Rectal smooth muscle tissue (tissue), 1 donor: ENCODE results near the gene OR52M1.
"Not testable (repeated sequence)": the region's sequence is repeated elsewhere in the genome, so short reads cannot be mapped to it uniquely, and the experiment has no call there.

Experiments
- H3K27ac ChIP-seq: one replicate; pipeline ENCODE4 v1.7.0; 2013; ENCODE audit warnings: low read depth, low read length, inconsistent platforms
- H3K27me3 ChIP-seq: one replicate; pipeline ENCODE4 v1.7.0; 2013; ENCODE audit warnings: low read length; ENCODE audit not compliant: control insufficient read depth, insufficient read depth
- H3K36me3 ChIP-seq: one replicate; pipeline ENCODE4 v1.7.0; 2013; ENCODE audit warnings: low read length; ENCODE audit not compliant: control insufficient read depth, insufficient read depth
- H3K4me1 ChIP-seq: one replicate; pipeline ENCODE4 v1.7.0; 2013; ENCODE audit warnings: low read length; ENCODE audit not compliant: control insufficient read depth, insufficient read depth
- H3K4me3 ChIP-seq: one replicate; pipeline ENCODE4 v1.7.0; 2013; ENCODE audit warnings: low read length
- H3K9ac ChIP-seq: one replicate; pipeline ENCODE4 v1.7.0; 2013; ENCODE audit warnings: low read length

Gene OR52M1, protein sequence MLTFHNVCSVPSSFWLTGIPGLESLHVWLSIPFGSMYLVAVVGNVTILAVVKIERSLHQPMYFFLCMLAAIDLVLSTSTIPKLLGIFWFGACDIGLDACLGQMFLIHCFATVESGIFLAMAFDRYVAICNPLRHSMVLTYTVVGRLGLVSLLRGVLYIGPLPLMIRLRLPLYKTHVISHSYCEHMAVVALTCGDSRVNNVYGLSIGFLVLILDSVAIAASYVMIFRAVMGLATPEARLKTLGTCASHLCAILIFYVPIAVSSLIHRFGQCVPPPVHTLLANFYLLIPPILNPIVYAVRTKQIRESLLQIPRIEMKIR

GRCh38 chr11:4544891-4545290 is at the start of gene OR52M1:
Gene OR52M1, plus strand, starts transcription at chr11:4545191. Its CDS starts 0 bp downstream, at chr11:4545191.
- Histone ChIP-seq H3K36me3 (no peaks in the 10 kb centered on the region), H3K27ac (no peak within 1 kb of the TSS)

DNA sequence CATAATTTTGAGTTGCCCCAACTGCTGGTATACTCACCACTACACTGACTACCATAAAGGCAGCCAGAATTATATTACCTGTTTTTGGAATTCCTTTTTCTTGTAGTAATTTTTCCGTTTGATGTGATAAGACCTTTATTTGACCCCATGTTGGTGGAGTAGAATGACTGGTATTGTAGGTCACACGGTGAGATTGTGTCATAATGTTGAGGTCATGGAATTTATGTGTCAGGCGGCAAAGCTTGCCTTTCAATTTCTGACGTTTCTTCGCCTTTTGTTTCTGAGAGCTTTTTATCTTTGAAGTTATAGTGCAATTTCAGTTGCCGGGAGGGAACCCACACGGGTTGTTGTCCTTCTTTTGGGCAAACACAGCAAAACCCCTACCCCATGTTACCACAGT is 49.5 kb upstream of the OR52M1 start:
- Histone ChIP-seq H3K27me3 (no peaks in the 10 kb centered on the region), H3K27ac (no peak overlapping the region), H3K36me3 (no peaks in the 10 kb centered on the region), H3K9ac (no peak overlapping the region), H3K4me3 (no peak overlapping the region), H3K4me1 (no peaks in the 10 kb centered on the region)

More at GRCh38 chr11:4544891-4545290, at the start of gene OR52M1:
- no peaks in the 10 kb centered on the region for H3K4me1 ChIP-seq
- H3K4me3 ChIP-seq, result no peak within 1 kb of the TSS
- H3K9ac ChIP-seq, result no peak within 1 kb of the TSS
- H3K27me3 ChIP-seq, result no peaks in the 10 kb centered on the region

- H3K27ac ChIP-seq, result no peak overlapping the region
- no peaks in the 10 kb centered on the region for H3K27me3 ChIP-seq
- no peaks in the 10 kb centered on the region for H3K36me3 ChIP-seq
- no peak overlapping the region for H3K4me3 ChIP-seq
- H3K4me1 ChIP-seq, result no peaks in the 10 kb centered on the region
- no peak overlapping the region for H3K9ac ChIP-seq
These were observed 49.0 kb upstream of the OR52M1 start for GRCh38 chr11:4495986-4496385.

GRCh38 chr11:4496557-4497248 is 48.3 kb upstream of the OR52M1 start:
- no peaks in the 10 kb centered on the region for H3K36me3 ChIP-seq
- H3K4me1 ChIP-seq, result no peaks in the 10 kb centered on the region
- H3K9ac ChIP-seq, result no peak overlapping the region
- no peaks in the 10 kb centered on the region for H3K27me3 ChIP-seq
- H3K4me3 ChIP-seq, result no peak overlapping the region
- no peak overlapping the region for H3K27ac ChIP-seq

DNA sequence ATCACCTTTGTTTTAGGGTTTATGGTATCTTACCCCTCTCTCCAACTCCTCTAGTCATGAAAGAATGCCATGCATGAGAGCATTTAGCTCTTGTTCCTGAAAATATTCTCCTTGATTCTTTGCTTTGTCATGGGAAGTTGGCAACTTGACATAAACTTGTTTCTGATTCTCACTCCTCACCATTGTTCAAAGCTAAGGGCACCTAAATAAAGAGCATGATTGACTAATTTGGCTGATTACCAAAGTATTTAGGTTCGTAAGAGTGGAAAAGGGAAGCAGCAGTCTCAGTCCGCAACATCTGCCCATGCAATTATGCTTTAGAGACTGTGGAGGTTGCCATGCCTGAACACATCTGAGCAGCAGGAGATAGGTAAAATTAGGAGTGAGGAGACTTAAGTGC is 36.1 kb upstream of the OR52M1 start:
- no peak overlapping the region for H3K9ac ChIP-seq
- H3K4me3 ChIP-seq, result no peak overlapping the region
- H3K4me1 ChIP-seq, result peaks cover 6% of the 10 kb centered on the region
- H3K27ac ChIP-seq, result no peak overlapping the region
- H3K36me3 ChIP-seq, result no peaks in the 10 kb centered on the region
- H3K27me3 ChIP-seq, result no peaks in the 10 kb centered on the region

- Histone ChIP-seq H3K36me3 (no peaks in the 10 kb centered on the region), H3K9ac (no peak overlapping the region), H3K4me1 (peaks cover 6% of the 10 kb centered on the region), H3K4me3 (no peak overlapping the region), H3K27me3 (no peaks in the 10 kb centered on the region), H3K27ac (no peak overlapping the region)
These were observed 33.4 kb upstream of the OR52M1 start for GRCh38 chr11:4511282-4512245.

GRCh38 chr11:4514196-4514595 is 30.8 kb upstream of the OR52M1 start:
- Histone ChIP-seq H3K36me3 (no peaks in the 10 kb centered on the region), H3K4me1 (peaks cover 6% of the 10 kb centered on the region), H3K4me3 (no peak overlapping the region), H3K27ac (no peak overlapping the region), H3K9ac (no peak overlapping the region), H3K27me3 (no peaks in the 10 kb centered on the region)

DNA sequence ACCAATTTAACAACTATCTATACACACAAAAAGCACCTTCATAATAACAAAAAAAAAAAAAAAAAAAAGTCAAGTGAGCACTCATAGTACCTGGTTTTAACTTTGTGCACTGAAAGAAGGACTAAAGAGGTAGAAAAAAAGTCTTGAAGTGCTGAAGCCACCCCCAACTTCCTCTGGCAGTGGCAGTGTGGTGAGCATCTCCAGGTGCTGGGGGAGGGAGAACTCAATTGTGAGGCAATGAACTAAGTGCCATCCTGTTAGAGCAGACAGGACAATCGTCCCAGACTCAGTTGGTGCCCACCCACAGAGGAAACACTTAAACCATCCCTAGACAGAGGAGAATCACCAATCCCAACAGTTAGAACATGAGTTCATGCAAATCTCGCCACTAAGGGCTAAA is 22.7 kb upstream of the OR52M1 start:
- no peak overlapping the region for H3K4me3 ChIP-seq
- no peaks in the 10 kb centered on the region for H3K4me1 ChIP-seq
- no peak overlapping the region for H3K9ac ChIP-seq
- H3K27ac ChIP-seq, result no peak overlapping the region
- no peaks in the 10 kb centered on the region for H3K36me3 ChIP-seq
- H3K27me3 ChIP-seq, result no peaks in the 10 kb centered on the region

- no peaks in the 10 kb centered on the region for H3K27me3 ChIP-seq
- no peaks in the 10 kb centered on the region for H3K4me1 ChIP-seq
These were observed 22.2 kb upstream of the OR52M1 start for GRCh38 chr11:4522752-4523151.

DNA sequence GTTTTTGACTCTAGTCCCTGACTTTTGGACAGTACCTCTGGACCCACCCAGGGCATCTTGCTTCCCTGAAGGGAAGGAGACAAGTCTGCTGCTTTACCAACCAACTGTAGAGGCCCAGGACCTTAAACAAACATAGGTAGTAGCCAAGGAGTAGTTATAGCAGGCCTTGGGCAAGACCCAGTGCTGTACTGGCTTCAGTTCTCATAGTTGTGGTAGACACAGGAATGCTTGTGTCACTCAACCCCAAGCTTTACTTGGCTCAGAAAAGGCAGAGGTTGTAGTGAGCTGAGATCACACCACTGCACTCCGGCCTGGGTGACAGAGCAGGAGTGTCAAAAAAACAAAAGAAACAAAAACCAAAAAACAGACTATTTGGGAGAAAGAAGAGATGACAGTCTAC is 21.3 kb upstream of the OR52M1 start:
- Histone ChIP-seq H3K27me3 (no peaks in the 10 kb centered on the region), H3K4me1 (no peaks in the 10 kb centered on the region), H3K27ac (no peak overlapping the region), H3K36me3 (no peaks in the 10 kb centered on the region), H3K4me3 (no peak overlapping the region), H3K9ac (no peak overlapping the region)

More at GRCh38 chr11:4522752-4523151, 22.2 kb upstream of the OR52M1 start:
- Histone ChIP-seq H3K36me3 (no peaks in the 10 kb centered on the region), H3K9ac (no peak overlapping the region), H3K4me3 (no peak overlapping the region), H3K27ac (no peak overlapping the region)

- Histone ChIP-seq H3K4me3 (no peak overlapping the region), H3K27ac (no peak overlapping the region), H3K9ac (no peak overlapping the region), H3K36me3 (no peaks in the 10 kb centered on the region), H3K27me3 (no peaks in the 10 kb centered on the region), H3K4me1 (no peaks in the 10 kb centered on the region)
These were observed 17.1 kb upstream of the OR52M1 start for GRCh38 chr11:4527926-4528325.

GRCh38 chr11:4531686-4532085 is 13.3 kb upstream of the OR52M1 start:
- H3K9ac ChIP-seq, H3K4me1 ChIP-seq, H3K27ac ChIP-seq, H3K36me3 ChIP-seq, H3K27me3 ChIP-seq, H3K4me3 ChIP-seq: not testable (repeated sequence)
